RPMI8226 (cell line): ENCODE measurements around the gene LRRC52.

Experiments used
- DNase-seq: peaks from one replicate; pipeline ENCODE4 v3.0.0-alpha.2; 2015

LRRC52 gene, protein sequence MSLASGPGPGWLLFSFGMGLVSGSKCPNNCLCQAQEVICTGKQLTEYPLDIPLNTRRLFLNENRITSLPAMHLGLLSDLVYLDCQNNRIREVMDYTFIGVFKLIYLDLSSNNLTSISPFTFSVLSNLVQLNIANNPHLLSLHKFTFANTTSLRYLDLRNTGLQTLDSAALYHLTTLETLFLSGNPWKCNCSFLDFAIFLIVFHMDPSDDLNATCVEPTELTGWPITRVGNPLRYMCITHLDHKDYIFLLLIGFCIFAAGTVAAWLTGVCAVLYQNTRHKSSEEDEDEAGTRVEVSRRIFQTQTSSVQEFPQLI

GRCh38 chr1:165543532-165544438, at the start of gene LRRC52:
TSS of gene LRRC52 (plus strand) at chr1:165544000. CDS start at chr1:165544297, 297 bp downstream.
- peak; percentile 71 for DNase-seq

GRCh38 chr1:165494949-165495857, 48.6 kb upstream of the LRRC52 start:
- no peak for DNase-seq

GRCh38 chr1:165495858-165496205, 48.0 kb upstream of the LRRC52 start:
- DNase-seq, result no peak

- no peak for DNase-seq
These were observed 47.3 kb upstream of the LRRC52 start for GRCh38 chr1:165496501-165496900.

- no peak for DNase-seq
These were observed 46.5 kb upstream of the LRRC52 start for GRCh38 chr1:165497069-165498013.

GRCh38 chr1:165501330-165501969, 42.4 kb upstream of the LRRC52 start:
- DNase-seq, result no peak

DNA sequence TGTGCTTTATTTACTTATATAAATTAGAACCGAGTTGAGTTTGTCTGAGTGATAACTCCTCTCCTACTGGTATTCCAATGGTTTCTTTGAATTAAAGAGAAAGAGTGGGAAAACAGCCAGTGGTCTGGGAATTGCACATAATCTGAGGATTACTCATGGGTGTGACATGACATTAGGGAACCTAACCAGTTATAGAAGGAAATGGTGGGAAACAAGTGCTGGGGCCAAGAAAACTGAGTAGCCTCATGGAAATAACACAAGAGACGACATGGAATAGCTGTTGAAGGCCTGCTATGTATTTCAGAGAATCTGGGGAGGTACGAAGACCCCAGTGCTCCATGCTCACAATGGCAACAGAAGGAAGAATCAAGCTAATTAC, 41.8 kb upstream of the LRRC52 start:
- DNase-seq, result no peak

DNA sequence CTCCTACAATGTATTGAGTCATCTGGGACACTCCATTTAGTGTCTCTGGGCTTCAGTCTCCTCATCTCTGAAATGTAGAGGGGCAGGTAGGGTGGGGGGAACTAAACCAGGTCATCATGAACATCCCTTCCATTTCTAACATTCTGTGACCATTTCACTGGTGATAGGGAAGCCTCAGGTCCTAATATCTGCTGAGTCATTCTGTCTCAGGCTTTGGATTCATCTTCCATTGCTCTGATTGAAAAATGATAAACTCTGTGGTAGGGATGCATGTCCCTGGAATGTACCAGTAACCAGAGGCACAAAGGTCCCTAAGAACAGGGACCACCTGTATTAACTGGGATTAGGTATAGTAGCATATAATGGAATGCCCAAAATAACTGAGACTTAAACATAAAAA, 36.2 kb upstream of the LRRC52 start:
- no peak for DNase-seq

DNA sequence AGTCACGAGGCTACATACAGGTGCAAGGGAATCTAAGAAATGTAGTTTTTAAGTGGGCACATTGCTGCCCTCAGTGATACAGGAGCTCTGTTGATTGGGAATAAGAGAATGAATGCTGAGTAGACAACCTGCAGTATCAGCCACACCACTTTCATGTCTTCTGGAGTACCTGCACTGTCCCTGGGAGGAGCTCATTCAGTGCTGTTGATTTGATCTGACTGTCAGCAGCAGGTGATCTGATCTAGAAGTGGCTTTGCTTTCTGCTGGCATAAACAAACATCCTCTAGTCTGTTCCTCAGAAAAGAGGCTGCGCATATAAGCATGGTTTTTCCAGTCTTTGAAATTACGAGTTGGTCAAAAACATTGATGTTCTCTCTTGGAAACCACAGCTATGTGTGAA, 35.5 kb upstream of the LRRC52 start:
- DNase-seq, result no peak

- DNase-seq, result no peak
These were observed 31.0 kb upstream of the LRRC52 start for GRCh38 chr1:165512816-165513215.

DNA sequence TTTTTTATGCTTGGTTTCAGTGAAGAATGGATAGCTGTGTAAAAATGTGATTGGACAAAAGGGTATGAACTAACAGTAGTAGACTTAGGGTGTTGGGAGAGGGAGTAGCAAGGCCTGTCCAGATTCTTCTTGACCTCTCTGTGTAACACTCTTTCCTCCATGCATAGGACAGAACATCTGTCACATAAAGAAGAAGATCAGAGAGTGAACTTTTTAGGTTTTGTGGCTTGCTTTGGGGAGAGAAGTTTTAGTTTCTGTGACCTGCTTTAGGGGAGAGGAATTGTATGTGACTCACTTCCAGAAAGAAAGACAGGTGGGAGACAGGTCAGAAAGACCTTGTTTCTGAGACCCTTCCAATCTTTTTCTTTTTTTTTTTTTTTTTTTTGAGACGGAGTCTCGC, 27.3 kb upstream of the LRRC52 start:
- DNase-seq, result no peak

- no peak for DNase-seq
These were observed 23.2 kb upstream of the LRRC52 start for GRCh38 chr1:165520646-165521045.

DNA sequence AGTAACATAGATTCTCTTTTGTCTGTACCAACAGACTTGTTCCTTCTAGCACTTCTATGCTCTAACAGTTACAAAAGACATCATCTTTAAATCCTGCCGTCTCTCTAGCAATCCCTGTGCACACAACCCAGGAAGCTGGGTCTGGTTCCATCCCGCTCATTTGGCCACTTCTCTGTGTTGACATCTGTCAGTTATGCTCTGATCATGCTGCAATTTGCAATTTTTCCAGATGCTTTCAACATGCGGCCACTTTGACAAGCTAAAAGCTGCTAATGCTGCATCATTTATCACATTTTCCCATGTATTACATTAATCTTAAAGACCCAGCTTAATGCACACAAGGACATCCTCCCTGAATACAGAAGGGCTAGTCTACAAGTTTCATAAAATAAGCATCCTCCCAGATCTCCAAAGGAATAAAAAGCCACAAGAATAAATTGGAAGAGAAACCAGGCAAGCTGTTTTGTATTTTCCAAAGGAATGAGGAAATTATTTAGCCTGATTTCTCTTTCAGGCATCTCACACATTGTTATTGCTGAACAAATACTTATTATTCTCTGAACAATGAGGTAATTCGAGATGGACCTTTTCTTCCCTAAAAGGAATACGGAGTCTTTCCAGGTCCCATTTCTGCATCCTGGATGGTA, 19.0 kb upstream of the LRRC52 start:
- no peak for DNase-seq

DNA sequence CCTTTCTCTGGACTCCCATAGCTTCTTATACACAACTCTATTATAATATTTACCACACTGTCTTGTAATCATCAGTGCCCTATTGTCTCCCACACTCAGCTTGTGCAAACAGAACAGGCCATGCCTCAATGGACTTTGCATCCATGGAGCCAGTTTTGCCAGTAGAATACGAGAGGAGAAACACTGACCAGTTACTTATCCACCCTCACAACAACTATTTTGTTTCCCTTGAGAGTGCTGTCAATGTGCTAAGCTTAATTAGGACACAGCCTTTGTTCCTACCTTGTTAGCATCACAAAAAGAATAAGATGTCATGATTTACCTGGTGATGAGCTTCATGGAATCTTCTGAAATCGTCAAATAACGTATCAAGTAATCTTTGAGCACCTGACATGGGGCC, 18.1 kb upstream of the LRRC52 start:
- no peak for DNase-seq

DNA sequence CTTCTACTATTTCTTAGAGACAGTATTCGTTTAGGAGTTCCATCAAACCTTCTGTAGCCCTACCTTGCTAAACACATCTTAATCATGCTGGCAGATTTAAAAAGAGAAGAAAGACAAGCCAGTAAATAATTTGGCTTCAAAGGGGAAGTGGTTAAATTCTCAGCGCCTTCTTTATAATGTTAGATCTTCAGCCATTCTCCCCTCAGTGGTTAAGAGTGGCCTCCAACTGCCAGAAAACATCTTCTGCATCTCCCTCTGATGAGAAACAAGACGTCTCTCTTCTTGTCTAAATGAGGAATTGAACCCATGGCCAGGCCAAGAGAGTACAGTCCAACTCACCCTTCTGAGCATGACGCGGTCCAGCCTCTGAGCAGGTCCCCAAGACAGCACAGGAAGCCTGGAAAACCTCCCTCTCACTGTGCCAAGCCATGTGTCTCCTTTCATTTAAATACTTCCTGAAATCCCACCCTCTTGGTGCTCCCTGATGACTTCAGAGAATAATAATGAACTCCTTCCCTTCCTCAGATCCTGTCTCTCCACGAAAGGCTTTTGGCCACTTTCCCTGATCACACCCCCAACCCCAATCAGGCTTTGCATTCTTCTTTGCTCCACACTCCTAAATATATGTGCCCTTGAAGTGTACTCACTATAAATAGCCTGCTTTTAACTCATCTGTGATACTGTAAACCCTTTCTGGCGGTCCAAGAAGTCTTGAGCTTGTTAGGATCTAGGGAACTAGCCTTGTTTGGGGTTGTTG, 16.4 kb upstream of the LRRC52 start:
- no peak for DNase-seq

DNA sequence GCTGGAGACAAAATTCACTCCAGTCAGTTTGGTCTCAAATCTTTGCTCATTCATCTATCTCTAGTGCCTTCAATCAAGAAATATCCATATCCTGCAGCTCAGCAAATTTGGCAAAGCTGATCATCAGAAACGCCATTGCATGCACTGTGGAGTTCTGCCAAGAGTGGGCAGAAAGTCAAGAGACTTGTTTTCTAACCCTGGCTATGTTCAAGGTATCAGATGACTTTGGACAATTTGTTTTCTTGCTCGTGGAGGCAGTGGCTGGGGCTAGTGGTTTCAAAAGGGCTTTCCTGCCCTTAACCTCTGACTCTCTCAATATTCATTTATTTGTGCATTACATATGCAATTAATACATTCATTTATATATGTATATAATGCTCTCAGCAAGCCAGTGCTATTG, 12.8 kb upstream of the LRRC52 start:
- DNase-seq, result no peak

- no peak for DNase-seq
These were observed 11.7 kb upstream of the LRRC52 start for GRCh38 chr1:165532053-165532452.

- no peak for DNase-seq
These were observed 10.5 kb upstream of the LRRC52 start for GRCh38 chr1:165533254-165533653.

DNA sequence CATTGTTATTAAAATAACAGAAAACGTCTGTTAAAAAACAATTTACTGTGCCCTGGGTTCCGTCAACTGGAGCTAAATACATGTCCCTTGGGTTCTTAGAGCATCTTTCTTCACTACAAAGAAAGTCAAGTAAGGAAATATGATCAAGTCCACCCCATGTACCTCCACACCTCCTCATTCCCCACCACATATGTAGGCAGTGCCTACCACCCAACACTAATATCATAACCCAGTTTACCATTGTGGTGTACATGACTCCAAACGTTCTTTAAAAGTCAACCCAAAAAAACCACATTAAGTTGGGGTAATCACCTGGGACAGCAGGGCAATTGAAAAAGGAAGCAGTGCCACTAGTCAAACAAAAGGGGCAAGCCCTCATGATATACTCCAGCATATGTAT, 7.8 kb upstream of the LRRC52 start:
- no peak for DNase-seq
